Osteocyte (in vitro differentiated cells): Measurements from ENCODE around the gene TBX20. TPM values are rescaled to one million over a fixed set of nuclear protein-coding genes. Genes with fewer than 3 reads are reported as not detected.
"Not testable (repeated sequence)": the region's sequence is repeated elsewhere in the genome, so short reads cannot be mapped to it uniquely, and the experiment has no call there.

Experiments used
- DNase-seq: peaks from one replicate; pipeline ENCODE4 v3.0.0; 2021; ENCODE audit warnings: mixed read lengths; ENCODE audit not compliant: unreplicated experiment; ENCODE audit errors: extremely low spot score
- H3K27ac Mint-ChIP-seq: one replicate; pipeline ENCODE4 v1.8.0; 2021; ENCODE audit warnings: mild to moderate bottlenecking, mixed read lengths; ENCODE audit not compliant: unreplicated experiment
- H3K27me3 Mint-ChIP-seq: one replicate; pipeline ENCODE4 v1.8.0; 2021; ENCODE audit warnings: mixed read lengths; ENCODE audit not compliant: unreplicated experiment
- H3K36me3 Mint-ChIP-seq: one replicate; pipeline ENCODE4 v1.8.0; 2021; ENCODE audit warnings: mixed read lengths; ENCODE audit not compliant: unreplicated experiment
- H3K4me1 Mint-ChIP-seq: one replicate; pipeline ENCODE4 v1.8.0; 2021; ENCODE audit warnings: mixed read lengths; ENCODE audit not compliant: unreplicated experiment
- H3K4me3 Mint-ChIP-seq: one replicate; pipeline ENCODE4 v1.8.0; 2021; ENCODE audit warnings: mild to moderate bottlenecking, moderate library complexity, mixed read lengths; ENCODE audit not compliant: unreplicated experiment
- H3K9me3 Mint-ChIP-seq: one replicate; pipeline ENCODE4 v1.8.0; 2021; ENCODE audit warnings: mixed read lengths; ENCODE audit not compliant: unreplicated experiment
- CTCF ChIP-seq: fragments of 200-600 bp; sonication (generic); IDR thresholded peaks from 2 replicates; pipeline ENCODE4 v1.5.0; 2021; ENCODE audit warnings: antibody characterized with exemption, mild to moderate bottlenecking, moderate library complexity
- total RNA-seq: library from RNA; stranded (reverse); gene quantifications from 2 replicates; pipeline ENCODE4 v1.2.1, GENCODE V29; 2021

TBX20 gene
- total RNA-seq, 1 donor from 2014 or later = not detected

GRCh38 chr7:35191571-35191970 lies 62.3 kb downstream of the TBX20 start:
- not testable (repeated sequence) for DNase-seq, H3K36me3 Mint-ChIP-seq, H3K9me3 Mint-ChIP-seq, H3K4me3 Mint-ChIP-seq, H3K4me1 Mint-ChIP-seq, H3K27ac Mint-ChIP-seq
- peaks cover 23% of the 10 kb centered on the region for H3K27me3 Mint-ChIP-seq

- Mint-ChIP-seq H3K4me1 (peaks cover 12% of the 10 kb centered on the region), H3K27me3 (peaks cover 32% of the 10 kb centered on the region)
- not testable (repeated sequence) for H3K9me3 Mint-ChIP-seq, DNase-seq, H3K4me3 Mint-ChIP-seq, H3K27ac Mint-ChIP-seq, H3K36me3 Mint-ChIP-seq
- TF ChIP-seq CTCF = peak; percentile 32
Observed at GRCh38 chr7:35190146-35190773, 63.6 kb downstream of the TBX20 start.

- DNase-seq, H3K27ac Mint-ChIP-seq, H3K36me3 Mint-ChIP-seq, H3K9me3 Mint-ChIP-seq: not testable (repeated sequence)
- Mint-ChIP-seq H3K27me3 (peaks cover 33% of the 10 kb centered on the region), H3K4me3 (peak overlapping the region; percentile 78), H3K4me1 (peaks cover 12% of the 10 kb centered on the region)
Observed at GRCh38 chr7:35186751-35187150, 67.1 kb downstream of the TBX20 start.

GRCh38 chr7:35185908-35186731 lies 67.8 kb downstream of the TBX20 start:
- no peak overlapping the region for H3K27ac Mint-ChIP-seq
- no peak for DNase-seq
- H3K4me1 Mint-ChIP-seq = peaks cover 12% of the 10 kb centered on the region
- H3K36me3 Mint-ChIP-seq = no peaks in the 10 kb centered on the region
- TF ChIP-seq CTCF = no peak
- H3K4me3 Mint-ChIP-seq = peak overlapping the region; percentile 78
- no peaks in the 10 kb centered on the region for H3K9me3 Mint-ChIP-seq
- peaks cover 33% of the 10 kb centered on the region for H3K27me3 Mint-ChIP-seq

GRCh38 chr7:35185578-35185907 lies 68.4 kb downstream of the TBX20 start:
- H3K36me3 Mint-ChIP-seq, H3K9me3 Mint-ChIP-seq, H3K27ac Mint-ChIP-seq, DNase-seq: not testable (repeated sequence)
- peaks cover 33% of the 10 kb centered on the region for H3K27me3 Mint-ChIP-seq
- H3K4me3 Mint-ChIP-seq = peak overlapping the region; percentile 28
- peaks cover 12% of the 10 kb centered on the region for H3K4me1 Mint-ChIP-seq

- H3K27ac Mint-ChIP-seq, H3K36me3 Mint-ChIP-seq, DNase-seq, H3K9me3 Mint-ChIP-seq: not testable (repeated sequence)
- Mint-ChIP-seq H3K4me1 (peaks cover 12% of the 10 kb centered on the region), H3K27me3 (peaks cover 31% of the 10 kb centered on the region), H3K4me3 (peak overlapping the region; percentile 28)
Observed at GRCh38 chr7:35184961-35185360, 68.9 kb downstream of the TBX20 start.

- not testable (repeated sequence) for H3K36me3 Mint-ChIP-seq, DNase-seq, H3K9me3 Mint-ChIP-seq, H3K27ac Mint-ChIP-seq, H3K4me3 Mint-ChIP-seq
- Mint-ChIP-seq H3K27me3 (peaks cover 31% of the 10 kb centered on the region), H3K4me1 (peaks cover 12% of the 10 kb centered on the region)
Observed at GRCh38 chr7:35183873-35184503, 69.9 kb downstream of the TBX20 start.

GRCh38 chr7:35180665-35181064 lies 73.2 kb downstream of the TBX20 start:
- not testable (repeated sequence) for H3K27ac Mint-ChIP-seq, DNase-seq, H3K9me3 Mint-ChIP-seq, H3K4me1 Mint-ChIP-seq, H3K36me3 Mint-ChIP-seq, H3K4me3 Mint-ChIP-seq
- peaks cover 25% of the 10 kb centered on the region for H3K27me3 Mint-ChIP-seq

- not testable (repeated sequence) for H3K27ac Mint-ChIP-seq
Observed at GRCh38 chr7:35173176-35173575, 80.7 kb downstream of the TBX20 start.

GRCh38 chr7:35172131-35172530 lies 81.8 kb downstream of the TBX20 start:
- H3K27me3 Mint-ChIP-seq, H3K27ac Mint-ChIP-seq, H3K36me3 Mint-ChIP-seq, DNase-seq, H3K4me1 Mint-ChIP-seq, H3K4me3 Mint-ChIP-seq, H3K9me3 Mint-ChIP-seq: not testable (repeated sequence)

More at GRCh38 chr7:35173176-35173575, 80.7 kb downstream of the TBX20 start:
- H3K9me3 Mint-ChIP-seq, H3K4me3 Mint-ChIP-seq, H3K36me3 Mint-ChIP-seq, H3K27me3 Mint-ChIP-seq, DNase-seq, H3K4me1 Mint-ChIP-seq: not testable (repeated sequence)
